Measurements from ENCODE around the gene TIMM44.

DNA sequence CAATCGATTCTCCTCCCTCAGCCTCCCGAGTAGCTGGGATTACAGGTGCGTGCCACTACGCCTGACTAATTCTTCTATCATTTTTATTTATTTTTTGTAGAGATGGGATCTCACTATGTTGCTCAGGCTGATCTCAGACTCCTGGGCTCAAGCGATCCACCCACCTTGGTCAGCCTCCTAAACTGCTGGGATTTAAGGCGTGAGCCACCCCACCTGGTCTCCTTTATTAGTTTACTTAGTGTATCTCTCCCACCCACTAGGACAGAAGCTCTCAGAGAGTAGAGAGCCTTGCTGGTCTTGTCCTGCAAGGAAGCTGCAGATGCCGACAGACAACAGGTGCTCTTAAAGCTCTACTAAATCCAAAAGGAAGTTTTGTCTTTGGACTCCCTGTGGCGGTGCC, 57.6 kb downstream of the TIMM44 start:
- TF ChIP-seq POLR2A (IDR thresholded peaks at IDR 0.05; ENCODE audit: low read length), result no peak
- TF ChIP-seq GATA1 (IDR thresholded peaks at IDR 0.05; ENCODE audit: low read depth, low read length), result no peak
